RPMI7951 (cell line): ENCODE results near the gene USP6NL. TPM values are rescaled to one million over a fixed set of nuclear protein-coding genes. Genes with fewer than 3 reads are reported as not detected.
"Not testable (repeated sequence)": the region's sequence is repeated elsewhere in the genome, so short reads cannot be mapped to it uniquely, and the experiment has no call there.

Experiments
- DNase-seq: peaks from one replicate; pipeline ENCODE4 v3.0.0-alpha.2; 2012; ENCODE audit warnings: low read depth
- total RNA-seq: library from RNA; depleted of rRNA; stranded (reverse); fragments of >200 nt; shearing (Covaris generic); gene quantifications from 2 replicates; pipeline ENCODE4 v1.2.3, GENCODE V29; 2014

USP6NL gene
- total RNA-seq, 1 experiment from 2014 or later = 18.1 TPM

- no peak for DNase-seq
Measured at GRCh38 chr10:11448545-11449244, 162.8 kb downstream of the USP6NL start.

GRCh38 chr10:11448190-11448544 lies 163.3 kb downstream of the USP6NL start:
- no peak for DNase-seq

GRCh38 chr10:11447586-11447985 lies 163.9 kb downstream of the USP6NL start:
- DNase-seq = no peak

GRCh38 chr10:11446864-11447263 lies 164.6 kb downstream of the USP6NL start:
- no peak for DNase-seq

GRCh38 chr10:11446133-11446532 lies 165.3 kb downstream of the USP6NL start:
- no peak for DNase-seq

- no peak for DNase-seq
Measured at GRCh38 chr10:11444531-11445228, 166.8 kb downstream of the USP6NL start.

- no peak for DNase-seq
Measured at GRCh38 chr10:11444155-11444530, 167.3 kb downstream of the USP6NL start.

GRCh38 chr10:11443468-11444154 lies 167.8 kb downstream of the USP6NL start:
- no peak for DNase-seq

GRCh38 chr10:11442001-11442773 lies 169.3 kb downstream of the USP6NL start:
- no peak for DNase-seq

GRCh38 chr10:11441151-11441535 lies 170.3 kb downstream of the USP6NL start:
- no peak for DNase-seq

GRCh38 chr10:11440250-11441150 lies 170.9 kb downstream of the USP6NL start:
- DNase-seq = no peak

- DNase-seq = no peak
Measured at GRCh38 chr10:11439523-11440053, 171.9 kb downstream of the USP6NL start.

- no peak for DNase-seq
Measured at GRCh38 chr10:11437391-11438142, 173.9 kb downstream of the USP6NL start.

GRCh38 chr10:11436445-11436844 lies 175.0 kb downstream of the USP6NL start:
- DNase-seq = not testable (repeated sequence)

GRCh38 chr10:11435581-11435981 lies 175.9 kb downstream of the USP6NL start:
- DNase-seq = no peak

- no peak for DNase-seq
Measured at GRCh38 chr10:11434324-11434723, 177.1 kb downstream of the USP6NL start.

- DNase-seq = no peak
Measured at GRCh38 chr10:11433657-11434056, 177.8 kb downstream of the USP6NL start.

GRCh38 chr10:11431216-11431555 lies 180.3 kb downstream of the USP6NL start:
- DNase-seq = no peak

- no peak for DNase-seq
Measured at GRCh38 chr10:11430421-11431215, 180.8 kb downstream of the USP6NL start.
